Upper lobe of left lung (tissue), 4 donors: ENCODE results near the gene COQ10A.

Experiments
- CTCF ChIP-seq, 6 experiments: fragments of 450-650 bp in 4 of 6; fragments of 200-600 bp in 2 of 6; sonication (generic) in 2 of 6; IDR thresholded peaks; one replicate each; pipeline ENCODE4 v1.5.1; 2016 to 2019; ENCODE audit warnings: antibody characterized with exemption in 6 of 6
- POLR2A ChIP-seq, 4 donors: fragments of 450-650 bp; IDR thresholded peaks; one replicate each; pipeline ENCODE4 v1.5.1; 2016 to 2017; ENCODE audit warnings: antibody characterized with exemption in 4 of 4, mild to moderate bottlenecking in 2 of 4
- POLR2AphosphoS5 ChIP-seq, 2 donors: sonication (generic); formaldehyde crosslinking; IDR thresholded peaks; one replicate each; pipeline ENCODE4 v1.5.1; 2017; ENCODE audit warnings: antibody characterized with exemption in 2 of 2

GRCh38 chr12:56229082-56229481 is 37.7 kb upstream of the COQ10A start:
- TF ChIP-seq POLR2AphosphoS5 (IDR thresholded peaks at IDR 0.05) (no peak), CTCF (IDR thresholded peaks at IDR 0.05) (no peak), POLR2A (IDR thresholded peaks at IDR 0.05) (no peak)
